GM21515 (cell line): Measurements from ENCODE around the gene CYTIP.

Experiments
- ATAC-seq: cut with Tn5 transposase; IDR thresholded peaks from one replicate; pipeline ENCODE4 v1.9.1; 2021; ENCODE audit not compliant: unreplicated experiment

CYTIP gene

GRCh38 chr2:157443795-157444640 lies at the start of gene CYTIP:
Gene CYTIP (minus strand): TSS chr2:157444089. CDS start chr2:157444020, 69 bp downstream.
- ATAC-seq, result peak; percentile 48

GRCh38 chr2:157492189-157492773 lies 48.4 kb upstream of the CYTIP start:
- peak; percentile 99 for ATAC-seq

- no peak for ATAC-seq
Measured at GRCh38 chr2:157489983-157490382, 46.1 kb upstream of the CYTIP start.

- ATAC-seq, result no peak
Measured at GRCh38 chr2:157488877-157489276, 45.0 kb upstream of the CYTIP start.

- no peak for ATAC-seq
Measured at GRCh38 chr2:157487747-157488146, 43.9 kb upstream of the CYTIP start.

- ATAC-seq, result no peak
Measured at GRCh38 chr2:157487271-157487610, 43.4 kb upstream of the CYTIP start.

- ATAC-seq, result no peak
Measured at GRCh38 chr2:157486596-157487270, 42.8 kb upstream of the CYTIP start.

GRCh38 chr2:157480182-157480961 lies 36.5 kb upstream of the CYTIP start:
- ATAC-seq, result peak; percentile 70

- peak; percentile 36 for ATAC-seq
Measured at GRCh38 chr2:157479081-157480027, 35.5 kb upstream of the CYTIP start.

- no peak for ATAC-seq
Measured at GRCh38 chr2:157477919-157478318, 34.0 kb upstream of the CYTIP start.

- no peak for ATAC-seq
Measured at GRCh38 chr2:157476953-157477709, 33.2 kb upstream of the CYTIP start.

GRCh38 chr2:157475722-157476390 lies 32.0 kb upstream of the CYTIP start:
- ATAC-seq, result no peak

GRCh38 chr2:157473581-157473980 lies 29.7 kb upstream of the CYTIP start:
- no peak for ATAC-seq

- ATAC-seq, result peak; percentile 22
Measured at GRCh38 chr2:157471078-157471477, 27.2 kb upstream of the CYTIP start.

GRCh38 chr2:157470321-157470720 lies 26.4 kb upstream of the CYTIP start:
- ATAC-seq, result peak; percentile 58

GRCh38 chr2:157469726-157470125 lies 25.8 kb upstream of the CYTIP start:
- ATAC-seq, result no peak

- peak; percentile 86 for ATAC-seq
Measured at GRCh38 chr2:157468931-157469708, 25.2 kb upstream of the CYTIP start.

- no peak for ATAC-seq
Measured at GRCh38 chr2:157466764-157467163, 22.9 kb upstream of the CYTIP start.
